ENCODE results near the gene NPVF. TPM values are rescaled to one million over a fixed set of nuclear protein-coding genes. Genes with fewer than 3 reads are reported as not detected.

NPVF gene
- total and polyA plus RNA-seq, 2 of the 8 experiments (the other 6 are each of a cell fraction or from before 2014, with no cell fraction given): not detected

GRCh38 chr7:25223206-25223605, 5.1 kb downstream of the NPVF start:
- CTCF ChIA-PET (ENCODE audit: partially characterized antibody): no interaction called here
- Histone ChIP-seq H3K4me1 (replicated peaks in 1 of 4; ENCODE audit: control insufficient read depth in 3 of 4, insufficient read depth in 4 of 4, low read length in 3 of 4) (no peaks in the 10 kb centered on the region), H3K14ac (ENCODE audit: insufficient read length) (no peak overlapping the region), H3K79me2 (ENCODE audit: control insufficient read depth in 1 of 2, insufficient read depth in 2 of 2, low read length in 2 of 2) (no peaks in the 10 kb centered on the region), H3K56ac (replicated peaks; ENCODE audit: insufficient read length, low read depth, low read length) (no peak overlapping the region), H4K91ac (replicated peaks; ENCODE audit: insufficient read length, low read length) (no peak overlapping the region), H3K36me3 (ENCODE audit: control insufficient read depth in 2 of 4, insufficient read depth in 4 of 4, low read length in 3 of 4) (no peaks in the 10 kb centered on the region), H4K8ac (ENCODE audit: extremely low read depth, insufficient read depth, low read length) (no peak overlapping the region), H3K4me3 (ENCODE audit: extremely low read depth in 1 of 4, insufficient read depth in 2 of 4, low read depth in 3 of 4, low read length in 4 of 4) (no peak overlapping the region), H3K4me2 (ENCODE audit: insufficient read depth in 1 of 2, low read depth in 2 of 2, low read length in 2 of 2) (no peak overlapping the region), H2AFZ (ENCODE audit: low read length) (no peak overlapping the region), H2BK120ac (replicated peaks; ENCODE audit: low read depth, low read length) (no peak overlapping the region), H3K9me3 (ENCODE audit: insufficient read depth in 2 of 2, low read depth in 1 of 2, low read length in 1 of 2) (no peaks in the 10 kb centered on the region), H2BK20ac (ENCODE audit: low read length) (no peak overlapping the region), H3K4ac (replicated peaks; ENCODE audit: insufficient read length, low read depth, low read length) (no peak overlapping the region), H4K20me1 (replicated peaks in 1 of 2; ENCODE audit: control insufficient read depth in 1 of 2, insufficient read depth in 2 of 2, low read length in 2 of 2) (no peaks in the 10 kb centered on the region), H3K79me1 (ENCODE audit: low read depth, low read length) (no peaks in the 10 kb centered on the region), H3K27ac (ENCODE audit: low read depth, low read length) (no peak overlapping the region), H3K18ac (ENCODE audit: extremely low read depth, low read length) (no peak overlapping the region), H2AK5ac (ENCODE audit: low read depth, low read length) (no peak overlapping the region), H2BK5ac (ENCODE audit: low read depth, low read length) (no peak overlapping the region), H2BK12ac (ENCODE audit: low read depth, low read length) (no peak overlapping the region), H2BK15ac (ENCODE audit: low read length) (no peak overlapping the region), H4K5ac (ENCODE audit: insufficient read length, low read depth, low read length) (no peak overlapping the region), H3K23me2 (ENCODE audit: low read depth, low read length) (no peaks in the 10 kb centered on the region; the same call in 1 of the 2 replicates), H3K27me3 (replicated peaks in 1 of 4; ENCODE audit: control insufficient read depth in 3 of 4, extremely low read depth in 1 of 4, insufficient read depth in 3 of 4, low read length in 3 of 4) (peaks cover 0 to 1% (median 0%) of the 10 kb centered on the region in 4 experiments; a peak in 2 of 7 replicates), H3K9ac (replicated peaks in 1 of 4; ENCODE audit: extremely low read depth in 1 of 4, low read depth in 3 of 4, low read length in 3 of 4) (no peak overlapping the region), H3K23ac (ENCODE audit: insufficient read length) (no peak overlapping the region)
- POLR2A ChIA-PET (ENCODE audit: partially characterized antibody): no interaction called here
- WGBS, 2 experiments (ENCODE audit: extremely low coverage in 1 of 2, insufficient coverage in 1 of 2, insufficient read length in 1 of 2, insufficient replicate concordance in 2 of 2, low coverage in 1 of 2, low lambda C conversion rate in 2 of 2, missing lambda C conversion rate in 1 of 2): 80% methylated on average over 3 of the region's 3 CpGs; no CpG with 5 or more reads in 1 of the 2 experiments
- DNase-seq (ENCODE audit: low read depth in 1 of 2, low spot score in 2 of 2) (no peak), FAIRE-seq (no peak)
- no peak for TF ChIP-seq MAFK (IDR thresholded peaks at IDR 0.05; ENCODE audit: low read depth, low read length)
- no peak for TF ChIP-seq HDAC2 (IDR thresholded peaks at IDR 0.05; ENCODE audit: borderline replicate concordance in 1 of 2, low read depth in 2 of 2, low read length in 2 of 2)
- no peak for TF ChIP-seq KDM4A (IDR thresholded peaks at IDR 0.05; ENCODE audit: low read depth, low read length, severe bottlenecking)
- no peak for TF ChIP-seq SUZ12 (IDR thresholded peaks at IDR 0.05; ENCODE audit: low read length)
- no peak for TF ChIP-seq RNF2 (IDR thresholded peaks at IDR 0.05; ENCODE audit: borderline replicate concordance, low read depth, low read length, missing control alignments, poor library complexity, severe bottlenecking)
- no peak for TF ChIP-seq SAP30 (IDR thresholded peaks at IDR 0.05; ENCODE audit: insufficient read depth, insufficient replicate concordance, low read length)

Data from H1 (cell line).